ENCODE data around the gene PCDH1. TPM values are rescaled to one million over a fixed set of nuclear protein-coding genes. Genes with fewer than 3 reads are reported as not detected.
A peak's percentile ranks its signal among the peaks of the same experiment; 100 is the strongest.

Gene PCDH1
- total and polyA plus RNA-seq, 2 donors (not counting 3 experiments of a cell fraction or from before 2014, with no cell fraction given): 113 to 136 TPM

GRCh38 chr5:141817631-141818030 lies 60.6 kb downstream of the PCDH1 start:
- Histone ChIP-seq H4K20me1 (replicated peaks; ENCODE audit: control insufficient read depth, extremely low read depth, insufficient read depth, low read length) (no peaks in the 10 kb centered on the region), H3K9ac (replicated peaks; ENCODE audit: extremely low read depth, insufficient read depth, low read length) (no peak overlapping the region), H2AFZ (ENCODE audit: low read depth, low read length) (no peak overlapping the region), H3K27me3 (ENCODE audit: control insufficient read depth in 2 of 2, insufficient read depth in 2 of 2, low read length in 2 of 2) (no peaks in the 10 kb centered on the region), H3K4me2 (ENCODE audit: insufficient read depth, low read length) (no peak overlapping the region), H3K79me2 (ENCODE audit: control insufficient read depth, insufficient read depth, low read length) (no peaks in the 10 kb centered on the region), H3K4me3 (replicated peaks in 1 of 3; ENCODE audit: insufficient read depth in 1 of 3, low read depth in 1 of 3, low read length in 3 of 3) (no peak overlapping the region), H3K9me1 (replicated peaks; ENCODE audit: control insufficient read depth, extremely low read depth, insufficient read depth, low read length) (no peaks in the 10 kb centered on the region), H3K36me3 (ENCODE audit: control insufficient read depth in 2 of 2, extremely low read depth in 1 of 2, insufficient read depth in 2 of 2, low read length in 2 of 2) (no peaks in the 10 kb centered on the region), H3K4me1 (ENCODE audit: control insufficient read depth, extremely low read depth, insufficient read depth, low read length) (peaks cover 31% of the 10 kb centered on the region), H3K27ac (ENCODE audit: insufficient read depth, low read depth, low read length) (no peak overlapping the region), H3K9me3 (replicated peaks; ENCODE audit: control insufficient read depth, insufficient read depth, low read length) (no peaks in the 10 kb centered on the region)
- DNase-seq (ENCODE audit: low read depth, low spot score): no peak
- CTCF ChIA-PET: interaction anchor here (1.1 to 7.7 kb wide), 2 partner anchors 15 to 62 kb away, joined by 3 to 60 read pairs; partner anchors contain the start of gene PCDH1
- dilution Hi-C loops (cut with MboI; ENCODE audit: extremely low pct_ligation_motif_present, low sequenced_read_pairs): no loop called here
- intact Hi-C loops (cut with micrococcal nuclease): loop anchor here (2.0 to 5.0 kb wide), 2 partner anchors 137 to 140 kb away; partner anchors contain the start of gene PCDH12
- TF ChIP-seq POLR2A (IDR thresholded peaks at IDR 0.05; ENCODE audit: low read depth, low read length) (no peak), MAX (IDR thresholded peaks at IDR 0.05; ENCODE audit: insufficient read depth, insufficient read length) (no peak), MYC (IDR thresholded peaks at IDR 0.05; ENCODE audit: low read depth, low read length) (no peak), POLR2AphosphoS5 (IDR thresholded peaks at IDR 0.05; ENCODE audit: insufficient read depth, low read depth, low read length) (no peak)
- BruUV-seq (replicated peaks): no TSS peak
- peak; percentile 12 for FAIRE-seq
- POLR2A ChIA-PET: no interaction called here

DNA sequence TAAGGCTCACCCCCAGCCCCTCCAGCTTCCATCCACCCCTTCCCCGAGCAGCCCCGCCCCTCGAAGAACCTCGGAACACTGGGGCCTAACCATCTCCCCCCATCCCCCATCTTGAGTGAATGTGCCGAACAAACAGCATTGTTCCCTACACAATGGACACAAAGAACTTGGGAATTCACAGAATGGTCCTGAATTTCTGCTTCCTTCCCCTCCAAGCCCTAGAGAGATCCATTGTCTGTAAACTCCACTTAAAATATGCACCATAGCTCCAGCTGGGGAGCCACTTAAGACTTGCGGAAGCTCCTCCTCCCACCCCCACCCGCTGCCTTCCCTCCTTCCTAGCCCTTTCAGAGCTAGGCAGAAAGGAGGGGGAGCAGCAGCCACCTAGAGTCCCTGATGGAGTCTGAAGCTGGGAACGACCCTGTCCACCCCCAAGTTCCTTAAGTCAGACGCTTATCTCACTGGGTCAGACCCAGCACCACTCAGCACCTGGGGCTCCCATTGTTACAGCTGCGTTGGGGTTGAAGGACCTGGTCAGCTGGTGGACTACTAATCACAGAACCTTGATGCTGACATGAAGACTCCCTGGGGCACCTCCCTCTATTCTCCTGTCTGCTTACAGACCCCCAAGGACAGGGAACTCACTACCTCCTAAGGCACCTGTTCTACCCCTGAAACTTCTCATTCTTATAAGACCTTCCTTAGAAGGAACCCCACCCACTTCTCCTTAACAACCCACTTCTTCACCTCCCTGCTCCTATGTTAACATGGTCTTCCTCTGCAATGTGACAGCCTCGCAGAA lies 61.4 kb downstream of the PCDH1 start:
- intact Hi-C loops (cut with micrococcal nuclease): loop anchor here (1.0 to 5.0 kb wide), 5 partner anchors 10 to 141 kb away; partner anchors contain the start of gene PCDH12
- TSS peak; percentile 81 for BruUV-seq (replicated peaks)
- POLR2A ChIA-PET: interaction anchor here (0.5 to 1.4 kb wide), 4 partner anchors 11 to 143 kb away, joined by 3 to 6 read pairs (median 4); no protein-coding TSS in a partner anchor
- Histone ChIP-seq H3K36me3 (ENCODE audit: control insufficient read depth in 2 of 2, extremely low read depth in 1 of 2, insufficient read depth in 2 of 2, low read length in 2 of 2) (no peaks in the 10 kb centered on the region), H3K27ac (ENCODE audit: insufficient read depth, low read depth, low read length) (peak overlapping the region; percentile 74), H4K20me1 (replicated peaks; ENCODE audit: control insufficient read depth, extremely low read depth, insufficient read depth, low read length) (no peaks in the 10 kb centered on the region), H3K9me3 (replicated peaks; ENCODE audit: control insufficient read depth, insufficient read depth, low read length) (no peaks in the 10 kb centered on the region), H2AFZ (ENCODE audit: low read depth, low read length) (no peak overlapping the region), H3K9ac (replicated peaks; ENCODE audit: extremely low read depth, insufficient read depth, low read length) (peak overlapping the region; percentile 40), H3K79me2 (ENCODE audit: control insufficient read depth, insufficient read depth, low read length) (no peaks in the 10 kb centered on the region), H3K4me3 (replicated peaks in 1 of 3; ENCODE audit: insufficient read depth in 1 of 3, low read depth in 1 of 3, low read length in 3 of 3) (no peak overlapping the region), H3K9me1 (replicated peaks; ENCODE audit: control insufficient read depth, extremely low read depth, insufficient read depth, low read length) (no peaks in the 10 kb centered on the region), H3K4me2 (ENCODE audit: insufficient read depth, low read length) (no peak overlapping the region), H3K27me3 (ENCODE audit: control insufficient read depth in 2 of 2, insufficient read depth in 2 of 2, low read length in 2 of 2) (no peaks in the 10 kb centered on the region), H3K4me1 (ENCODE audit: control insufficient read depth, extremely low read depth, insufficient read depth, low read length) (peaks cover 24% of the 10 kb centered on the region)
- dilution Hi-C loops (cut with MboI; ENCODE audit: extremely low pct_ligation_motif_present, low sequenced_read_pairs): no loop called here
- FAIRE-seq (peak; percentile 83), DNase-seq (ENCODE audit: low read depth, low spot score) (peak; percentile 81)
- CTCF ChIA-PET: interaction anchor here (0.6 to 7.7 kb wide), 15 partner anchors 8 to 115 kb away, joined by 3 to 60 read pairs (median 5); partner anchors contain the start of gene PCDH1
- TF ChIP-seq POLR2A (IDR thresholded peaks at IDR 0.05; ENCODE audit: low read depth, low read length) (no peak), GATA2 (IDR thresholded peaks at IDR 0.05; ENCODE audit: insufficient read depth, insufficient read length, low read depth, low read length) (no peak), FOS (IDR thresholded peaks at IDR 0.05; ENCODE audit: borderline replicate concordance, insufficient read depth, low read length) (no peak), EZH2 (IDR thresholded peaks at IDR 0.05; ENCODE audit: borderline replicate concordance, low read depth, low read length, severe bottlenecking) (no peak), MYC (IDR thresholded peaks at IDR 0.05; ENCODE audit: low read depth, low read length) (no peak), MAX (IDR thresholded peaks at IDR 0.05; ENCODE audit: insufficient read depth, insufficient read length) (no peak), JUN (IDR thresholded peaks at IDR 0.05; ENCODE audit: borderline replicate concordance, insufficient read depth, insufficient read length, low read depth) (no peak), POLR2AphosphoS5 (IDR thresholded peaks at IDR 0.05; ENCODE audit: insufficient read depth, low read depth, low read length) (no peak), CTCF (IDR thresholded peaks at IDR 0.05; ENCODE audit: extremely low read depth in 1 of 2, insufficient read depth in 1 of 2, low read depth in 1 of 2, low read length in 2 of 2) (no peak)
